HEK293 (cell line): ENCODE results near the gene ZG16.
A peak's percentile ranks its signal among the peaks of the same experiment; 100 is the strongest.

ENCODE experiments used
- CTCF ChIA-PET: fragments of 350-600 bp; formaldehyde crosslinking; extraction: SDS; loops from one replicate; lab custom pipeline; 2021; ENCODE audit warnings: antibody characterized with exemption; lab: Yijun Ruan, JAX
- POLR2A ChIA-PET: fragments of 300-600 bp; formaldehyde crosslinking; extraction: SDS; loops from one replicate; lab custom pipeline; 2020; ENCODE audit warnings: antibody characterized with exemption, inconsistent platforms; lab: Yijun Ruan, JAX
- H3K27ac ChIP-seq: fragments of 200-500 bp; sonication (Bioruptor generic); 2 replicates; pipeline ENCODE4 v1.5.1; 2014; ENCODE audit warnings: low read depth, low read length, control low read depth, inconsistent platforms; ENCODE audit errors: extremely low read depth
- H3K36me3 ChIP-seq, 2 experiments: fragments of 200-500 bp in 1 of 2; sonication (Bioruptor generic) in 1 of 2; 1 replicate in 1 of 2; 2 replicates in 1 of 2; pipeline ENCODE4 v1.5.1; 2014 to 2017; ENCODE audit warnings: inconsistent platforms in 2 of 2, low read length in 2 of 2; ENCODE audit not compliant: control insufficient read depth in 2 of 2, insufficient read depth in 1 of 2
- H3K4me1 ChIP-seq: fragments of 200-500 bp; sonication (Bioruptor generic); 2 replicates; pipeline ENCODE4 v1.5.1; 2014; ENCODE audit warnings: mild to moderate bottlenecking, low read length, inconsistent platforms; ENCODE audit not compliant: control insufficient read depth, insufficient read depth
- H3K4me3 ChIP-seq: 2 replicates; pipeline ENCODE4 v1.5.1; 2011; ENCODE audit warnings: low read depth, mild to moderate bottlenecking, control low read depth, low read length, moderate library complexity
- H3K9me3 ChIP-seq: fragments of 200-500 bp; sonication (Bioruptor generic); 2 replicates; pipeline ENCODE4 v1.5.1; 2014; ENCODE audit warnings: low read depth, low read length, inconsistent platforms; ENCODE audit not compliant: control insufficient read depth, insufficient read depth
- GLIS1 ChIP-seq: fragments of 450-650 bp; formaldehyde crosslinking; IDR thresholded peaks from 2 replicates; pipeline ENCODE4 v1.5.1; 2016; ENCODE audit warnings: missing biosample characterization, missing genetic modification characterization
- KLF1 ChIP-seq: fragments of 450-650 bp; formaldehyde crosslinking; IDR thresholded peaks from 2 replicates; pipeline ENCODE4 v1.5.1; 2016; ENCODE audit warnings: missing biosample characterization, missing genetic modification characterization
- KLF8 ChIP-seq: fragments of 450-650 bp; formaldehyde crosslinking; IDR thresholded peaks from 2 replicates; pipeline ENCODE4 v1.5.1; 2016; ENCODE audit warnings: missing biosample characterization, missing genetic modification characterization
- KLF9 ChIP-seq: fragments of 450-650 bp; formaldehyde crosslinking; IDR thresholded peaks from 2 replicates; pipeline ENCODE4 v1.5.1; 2016; ENCODE audit warnings: missing biosample characterization, missing genetic modification characterization, low read depth
- MEIS1 ChIP-seq: sonication (generic); formaldehyde crosslinking; IDR thresholded peaks from 2 replicates; pipeline ENCODE4 v1.8.1; 2022; ENCODE audit warnings: missing genetic modification reagents, mild to moderate bottlenecking, borderline replicate concordance
- MYNN ChIP-seq: fragments of 450-650 bp; formaldehyde crosslinking; IDR thresholded peaks from 2 replicates; pipeline ENCODE4 v1.5.1; 2016; ENCODE audit warnings: missing biosample characterization, missing genetic modification characterization, borderline replicate concordance
- WT1 ChIP-seq: fragments of 450-650 bp; formaldehyde crosslinking; IDR thresholded peaks from 2 replicates; pipeline ENCODE4 v1.5.1; 2016; ENCODE audit warnings: missing biosample characterization, missing genetic modification characterization
- ZNF169 ChIP-seq: fragments of 450-650 bp; formaldehyde crosslinking; IDR thresholded peaks from 2 replicates; pipeline ENCODE4 v1.5.1; 2016; ENCODE audit warnings: missing biosample characterization, missing genetic modification characterization
- ZNF221 ChIP-seq: fragments of 450-650 bp; formaldehyde crosslinking; IDR thresholded peaks from 2 replicates; pipeline ENCODE4 v1.5.1; 2017; ENCODE audit warnings: missing biosample characterization, missing genetic modification characterization, borderline replicate concordance
- ZNF366 ChIP-seq: fragments of 450-650 bp; formaldehyde crosslinking; conservative IDR thresholded peaks from 2 replicates; pipeline ENCODE4 v1.5.1; 2016; ENCODE audit warnings: missing biosample characterization, missing genetic modification characterization
- ZNF37A ChIP-seq: fragments of 450-650 bp; IDR thresholded peaks from 2 replicates; pipeline ENCODE4 v1.5.1; 2018; ENCODE audit warnings: missing biosample characterization, missing genetic modification characterization
- ZNF394 ChIP-seq: fragments of 450-650 bp; formaldehyde crosslinking; IDR thresholded peaks from 2 replicates; pipeline ENCODE4 v1.5.1; 2016; ENCODE audit warnings: missing biosample characterization, missing genetic modification characterization, mild to moderate bottlenecking, moderate library complexity, borderline replicate concordance
- ZNF404 ChIP-seq: fragments of 450-650 bp; formaldehyde crosslinking; IDR thresholded peaks from 2 replicates; pipeline ENCODE4 v1.5.1; 2017; ENCODE audit warnings: missing biosample characterization, missing genetic modification characterization
- ZNF530 ChIP-seq: fragments of 450-650 bp; formaldehyde crosslinking; IDR thresholded peaks from 2 replicates; pipeline ENCODE4 v1.5.1; 2016; ENCODE audit warnings: low read depth, missing biosample characterization, missing genetic modification characterization
- ZNF548 ChIP-seq: fragments of 450-650 bp; formaldehyde crosslinking; IDR thresholded peaks from 2 replicates; pipeline ENCODE4 v1.5.1; 2016; ENCODE audit warnings: missing biosample characterization, missing genetic modification characterization
- ZNF600 ChIP-seq: fragments of 450-650 bp; formaldehyde crosslinking; IDR thresholded peaks from 2 replicates; pipeline ENCODE4 v1.5.1; 2016; ENCODE audit warnings: missing biosample characterization, missing genetic modification characterization
- ZNF654 ChIP-seq: fragments of 450-650 bp; formaldehyde crosslinking; IDR thresholded peaks from 2 replicates; pipeline ENCODE4 v1.5.1; 2016; ENCODE audit warnings: low read depth, missing biosample characterization, missing genetic modification characterization
- ZNF670 ChIP-seq: fragments of 450-650 bp; formaldehyde crosslinking; IDR thresholded peaks from 2 replicates; pipeline ENCODE4 v1.5.1; 2016; ENCODE audit warnings: missing biosample characterization, missing genetic modification characterization, low read depth
- ZNF701 ChIP-seq: fragments of 450-650 bp; formaldehyde crosslinking; IDR thresholded peaks from 2 replicates; pipeline ENCODE4 v1.5.1; 2016; ENCODE audit warnings: missing biosample characterization, missing genetic modification characterization
- ZNF707 ChIP-seq: fragments of 450-650 bp; formaldehyde crosslinking; IDR thresholded peaks from 2 replicates; pipeline ENCODE4 v1.5.1; 2016; ENCODE audit warnings: missing biosample characterization, missing genetic modification characterization
- ZNF843 ChIP-seq: fragments of 450-650 bp; formaldehyde crosslinking; IDR thresholded peaks from 2 replicates; pipeline ENCODE4 v1.5.1; 2016; ENCODE audit warnings: missing biosample characterization, missing genetic modification characterization
- TF ChIP-seq, protein P1 (sequence below): fragments of 450-650 bp; formaldehyde crosslinking; IDR thresholded peaks from 2 replicates; pipeline ENCODE4 v1.5.1; 2016; ENCODE audit warnings: missing biosample characterization, missing genetic modification characterization
- TF ChIP-seq, protein P2 (sequence below): fragments of 450-650 bp; formaldehyde crosslinking; IDR thresholded peaks from 2 replicates; pipeline ENCODE4 v1.5.1; 2016; ENCODE audit warnings: missing biosample characterization, missing genetic modification characterization
- TF ChIP-seq, protein P3 (sequence below): fragments of 450-650 bp; formaldehyde crosslinking; IDR thresholded peaks from 2 replicates; pipeline ENCODE4 v1.5.1; 2016; ENCODE audit warnings: missing biosample characterization, missing genetic modification characterization

The ZG16 gene

DNA sequence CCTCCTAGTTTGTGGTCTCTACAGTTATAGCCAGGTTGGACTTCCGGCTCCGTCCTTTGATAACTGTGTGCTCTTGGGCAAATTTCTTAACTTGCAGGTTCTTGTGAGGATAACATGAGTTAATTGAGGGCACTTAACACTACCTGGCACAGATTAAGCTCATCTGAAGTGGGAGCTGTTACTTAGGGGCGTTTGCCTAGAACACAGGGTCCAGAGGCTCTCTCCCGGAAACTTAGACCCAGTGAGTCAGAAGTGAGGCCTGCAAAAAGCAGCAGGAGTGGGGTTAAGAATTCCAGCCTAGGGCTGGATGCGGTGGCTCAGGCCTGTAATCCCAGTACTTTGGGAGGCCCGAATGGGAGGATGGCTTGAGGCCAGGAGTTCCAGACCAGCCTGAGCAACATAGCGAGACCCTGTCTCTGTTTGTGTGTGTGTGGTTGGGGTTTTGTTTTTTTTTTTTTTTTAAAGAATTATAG is 43.6 kb downstream of the ZG16 start:
- Histone ChIP-seq H3K36me3 (peaks cover 24 to 35% of the 10 kb centered on the region in 2 experiments), H3K4me1 (peaks cover 13% of the 10 kb centered on the region; the same call in 1 of the 2 replicates), H3K4me3 (no peak overlapping the region), H3K9me3 (no peaks in the 10 kb centered on the region), H3K27ac (no peak overlapping the region; the same call in 1 of the 2 replicates)
- POLR2A ChIA-PET, result interaction anchor here (0.6 to 7.5 kb wide), 11 partner anchors 8 to 815 kb away, joined by 3 to 106 read pairs (median 5); partner anchors contain the start of genes HIRIP3, INO80E and MAZ
- TF ChIP-seq, protein P1, sequence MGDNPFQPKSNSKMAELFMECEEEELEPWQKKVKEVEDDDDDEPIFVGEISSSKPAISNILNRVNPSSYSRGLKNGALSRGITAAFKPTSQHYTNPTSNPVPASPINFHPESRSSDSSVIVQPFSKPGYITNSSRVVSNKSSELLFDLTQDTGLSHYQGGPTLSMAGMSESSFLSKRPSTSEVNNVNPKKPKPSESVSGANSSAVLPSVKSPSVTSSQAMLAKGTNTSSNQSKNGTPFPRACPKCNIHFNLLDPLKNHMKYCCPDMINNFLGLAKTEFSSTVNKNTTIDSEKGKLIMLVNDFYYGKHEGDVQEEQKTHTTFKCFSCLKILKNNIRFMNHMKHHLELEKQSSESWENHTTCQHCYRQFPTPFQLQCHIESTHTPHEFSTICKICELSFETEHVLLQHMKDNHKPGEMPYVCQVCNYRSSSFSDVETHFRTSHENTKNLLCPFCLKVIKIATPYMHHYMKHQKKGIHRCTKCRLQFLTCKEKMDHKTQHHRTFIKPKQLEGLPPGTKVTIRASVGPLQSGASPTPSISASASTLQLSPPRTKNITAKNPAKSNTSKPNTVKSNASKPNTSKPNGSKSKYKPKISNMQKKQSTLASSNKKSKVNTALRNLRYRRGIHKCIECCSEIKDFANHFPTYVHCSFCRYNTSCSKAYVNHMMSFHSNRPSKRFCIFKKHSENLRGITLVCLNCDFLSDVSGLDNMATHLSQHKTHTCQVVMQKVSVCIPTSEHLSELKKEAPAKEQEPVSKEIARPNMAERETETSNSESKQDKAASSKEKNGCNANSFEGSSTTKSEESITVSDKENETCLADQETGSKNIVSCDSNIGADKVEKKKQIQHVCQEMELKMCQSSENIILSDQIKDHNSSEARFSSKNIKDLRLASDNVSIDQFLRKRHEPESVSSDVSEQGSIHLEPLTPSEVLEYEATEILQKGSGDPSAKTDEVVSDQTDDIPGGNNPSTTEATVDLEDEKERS (tag by site-specific recombination), result no peak
- no peak for TF ChIP-seq ZNF843 (tag by site-specific recombination)
- TF ChIP-seq ZNF404 (tag by site-specific recombination), result no peak
- TF ChIP-seq ZNF169 (tag by site-specific recombination), result no peak
- no peak for TF ChIP-seq ZNF548 (tag by site-specific recombination)
- TF ChIP-seq ZNF670 (tag by site-specific recombination), result no peak
- no peak for TF ChIP-seq KLF8 (tag by site-specific recombination)
- TF ChIP-seq ZNF221 (tag by site-specific recombination), result no peak
- no peak for TF ChIP-seq ZNF701 (tag by site-specific recombination)
- no peak for TF ChIP-seq WT1 (tag by site-specific recombination)
- no peak for TF ChIP-seq MEIS1 (CRISPR knock-in tag)
- TF ChIP-seq ZNF530 (tag by site-specific recombination), result no peak
- TF ChIP-seq, protein P2, sequence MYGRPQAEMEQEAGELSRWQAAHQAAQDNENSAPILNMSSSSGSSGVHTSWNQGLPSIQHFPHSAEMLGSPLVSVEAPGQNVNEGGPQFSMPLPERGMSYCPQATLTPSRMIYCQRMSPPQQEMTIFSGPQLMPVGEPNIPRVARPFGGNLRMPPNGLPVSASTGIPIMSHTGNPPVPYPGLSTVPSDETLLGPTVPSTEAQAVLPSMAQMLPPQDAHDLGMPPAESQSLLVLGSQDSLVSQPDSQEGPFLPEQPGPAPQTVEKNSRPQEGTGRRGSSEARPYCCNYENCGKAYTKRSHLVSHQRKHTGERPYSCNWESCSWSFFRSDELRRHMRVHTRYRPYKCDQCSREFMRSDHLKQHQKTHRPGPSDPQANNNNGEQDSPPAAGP (tag by site-specific recombination), result no peak
- 0 out of 2 replicates have a peak, but pooled peaks have one; percentile 31 for TF ChIP-seq ZNF707
- peak; percentile 56 for TF ChIP-seq ZNF600 (tag by site-specific recombination)
- TF ChIP-seq MYNN (tag by site-specific recombination), result no peak
- TF ChIP-seq, protein P3, sequence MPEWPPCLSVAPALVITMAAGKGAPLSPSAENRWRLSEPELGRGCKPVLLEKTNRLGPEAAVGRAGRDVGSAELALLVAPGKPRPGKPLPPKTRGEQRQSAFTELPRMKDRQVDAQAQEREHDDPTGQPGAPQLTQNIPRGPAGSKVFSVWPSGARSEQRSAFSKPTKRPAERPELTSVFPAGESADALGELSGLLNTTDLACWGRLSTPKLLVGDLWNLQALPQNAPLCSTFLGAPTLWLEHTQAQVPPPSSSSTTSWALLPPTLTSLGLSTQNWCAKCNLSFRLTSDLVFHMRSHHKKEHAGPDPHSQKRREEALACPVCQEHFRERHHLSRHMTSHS (tag by site-specific recombination), result no peak
- CTCF ChIA-PET, result interaction anchor here (1.6 to 7.2 kb wide), 3 partner anchors 21 to 210 kb away, joined by 3 to 74 read pairs (median 6); partner anchors contain the start of gene TLCD3B

DNA sequence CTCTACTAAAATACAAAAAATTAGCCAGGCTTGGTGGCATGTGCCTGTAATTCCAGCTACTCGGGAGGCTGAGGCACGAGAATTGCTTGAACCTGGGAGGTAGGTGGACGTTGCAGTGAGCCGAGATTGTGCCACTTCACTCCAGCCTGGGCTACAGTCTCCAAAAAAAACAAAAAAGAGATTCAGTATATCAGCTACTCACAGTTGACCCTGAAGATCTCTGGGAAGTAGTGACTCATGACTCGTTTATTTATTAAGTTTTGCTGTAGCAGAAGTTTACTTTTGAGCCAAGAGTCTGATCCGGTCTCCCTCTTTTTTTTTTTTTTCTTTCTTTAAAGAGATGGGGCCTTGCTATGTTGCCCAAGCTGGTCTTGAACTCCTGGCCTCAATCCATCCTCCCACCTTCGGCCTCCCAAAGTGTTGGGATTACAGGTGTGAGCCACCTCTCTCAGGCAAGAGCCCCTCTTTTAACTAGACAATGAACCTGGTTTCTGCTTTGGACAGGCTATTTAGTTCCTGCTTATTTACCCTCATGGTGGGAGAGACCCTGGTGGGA is 46.6 kb downstream of the ZG16 start:
- Histone ChIP-seq H3K4me1 (peaks cover 7% of the 10 kb centered on the region; the same call in 1 of the 2 replicates), H3K4me3 (no peak overlapping the region), H3K27ac (no peak overlapping the region), H3K36me3 (peaks cover 2 to 14% of the 10 kb centered on the region in 2 experiments; a peak in 2 of 3 replicates), H3K9me3 (no peaks in the 10 kb centered on the region)
- POLR2A ChIA-PET, result interaction anchor here (0.6 to 1.9 kb wide), 9 partner anchors 8 to 1267 kb away, joined by 3 to 6 read pairs (median 3); partner anchors contain the start of gene PAGR1
- CTCF ChIA-PET, result interaction anchor here (0.8 to 6.1 kb wide), 4 partner anchors 8 to 208 kb away, joined by 3 to 36 read pairs (median 20); partner anchors contain the start of gene PAGR1
- TF ChIP-seq KLF1 (no peak), KLF9 (tag by site-specific recombination) (no peak), ZNF366 (tag by site-specific recombination) (0 out of 2 replicates have a peak, but pooled peaks have one; percentile 11), ZNF37A (tag by site-specific recombination) (no peak), GLIS1 (tag by site-specific recombination) (peak; percentile 20; the same call in 1 of the 2 replicates), ZNF394 (tag by site-specific recombination) (peak; percentile 59; the same call in 1 of the 2 replicates), ZNF654 (0 out of 2 replicates have a peak, but pooled peaks have one; percentile 1)
